Measurements from ENCODE around the gene HEXD.
A peak's percentile ranks its signal among the peaks of the same experiment; 100 is the strongest.

HEXD gene

GRCh38 chr17:82382933-82383255 lies 35.3 kb upstream of the HEXD start:
- Histone ChIP-seq H3K4me3 (no peak overlapping the region), H3K9me3 (no peaks in the 10 kb centered on the region), H3K27ac (no peak overlapping the region), H3K36me3 (no peaks in the 10 kb centered on the region), H3K4me1 (peaks cover 0 to 40% (median 30%) of the 10 kb centered on the region in 4 donors), H3K27me3 (peaks cover 0 to 48% of the 10 kb centered on the region in 2 donors)
- intact Hi-C loops (cut with DNase I; ENCODE audit: low total_unique reads): no loop called here
- DNase-seq: no peak
- TF ChIP-seq CTCF (IDR thresholded peaks at IDR 0.05): no peak

DNA sequence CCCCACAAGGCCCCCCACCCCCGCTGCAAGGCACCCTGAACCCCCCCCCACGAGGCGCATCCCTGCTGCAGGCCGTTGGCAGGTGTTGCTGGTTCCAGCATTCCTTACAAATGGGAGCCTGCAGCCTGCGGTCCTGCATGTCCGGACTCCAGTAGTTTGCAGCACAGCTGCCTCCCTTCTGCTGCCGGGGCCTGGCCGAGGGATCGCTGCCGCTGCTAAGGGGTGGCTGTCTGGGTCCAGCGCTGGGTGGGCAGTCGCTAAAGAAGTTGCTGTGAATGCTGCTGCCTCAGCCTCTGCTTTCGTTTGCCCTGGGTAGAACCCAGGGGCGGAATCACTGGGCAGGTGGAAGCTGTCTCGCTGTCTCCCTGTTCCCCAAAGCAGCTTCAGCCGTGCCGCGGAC lies 34.7 kb upstream of the HEXD start:
- peaks cover 0 to 43% of the 10 kb centered on the region in 2 donors for H3K27me3 ChIP-seq
- TF ChIP-seq CTCF (IDR thresholded peaks at IDR 0.05): no peak
- intact Hi-C loops (cut with DNase I; ENCODE audit: low total_unique reads): no loop called here

GRCh38 chr17:82384051-82384729 lies 34.0 kb upstream of the HEXD start:
- Histone ChIP-seq H3K4me1 (peaks cover 0 to 40% (median 30%) of the 10 kb centered on the region in 4 donors), H3K27me3 (peaks cover 0 to 37% of the 10 kb centered on the region in 2 donors), H3K4me3 (no peak overlapping the region), H3K9me3 (no peaks in the 10 kb centered on the region), H3K27ac (no peak overlapping the region), H3K36me3 (no peaks in the 10 kb centered on the region)
- intact Hi-C loops (cut with DNase I; ENCODE audit: low total_unique reads): no loop called here
- no peak for DNase-seq
- no peak for TF ChIP-seq CTCF (IDR thresholded peaks at IDR 0.05)

More for the DNA sequence above, 34.7 kb upstream of the HEXD start:
- Histone ChIP-seq H3K36me3 (no peaks in the 10 kb centered on the region), H3K27ac (no peak overlapping the region), H3K9me3 (no peaks in the 10 kb centered on the region), H3K4me1 (peaks cover 0 to 40% (median 30%) of the 10 kb centered on the region in 4 donors), H3K4me3 (no peak overlapping the region)
- DNase-seq: peak in 1 of 2 donors; percentile 1

DNA sequence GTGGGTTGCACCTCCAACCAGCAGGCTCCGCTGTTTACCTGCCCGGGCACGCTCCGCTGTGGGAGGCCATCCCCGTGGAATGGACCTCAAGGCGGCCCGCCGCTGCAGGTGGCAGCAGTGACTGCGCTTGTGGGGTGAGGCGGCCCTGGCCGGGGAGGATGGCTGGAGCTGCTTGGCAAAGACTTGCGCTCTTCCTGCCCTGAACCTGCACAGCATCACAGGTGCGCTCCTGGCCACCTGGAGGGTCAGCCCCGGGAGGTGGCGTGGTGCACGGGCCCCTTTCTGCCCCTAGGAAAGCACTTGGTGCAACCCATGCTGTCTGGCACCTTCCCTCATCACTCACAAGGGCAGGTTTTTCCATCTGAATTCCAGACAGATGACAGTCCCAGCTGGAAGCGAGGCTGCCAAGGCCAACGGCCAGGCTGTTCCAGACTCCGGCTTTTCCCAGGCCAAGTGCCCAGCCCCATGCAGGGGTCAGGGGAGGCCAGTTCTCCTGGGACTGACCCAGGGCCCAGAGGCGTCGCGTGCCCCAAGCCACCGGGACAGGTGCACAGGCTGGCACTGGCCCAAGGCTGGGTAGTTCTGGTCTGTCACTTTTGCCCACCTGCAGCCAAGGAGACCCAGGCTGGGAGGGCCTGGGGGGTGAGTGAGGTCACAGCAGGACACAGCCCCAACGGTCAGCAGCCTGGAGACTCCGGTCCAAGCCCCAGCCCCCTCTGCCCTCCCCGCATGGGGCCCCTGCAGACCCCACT lies 33.2 kb upstream of the HEXD start:
- DNase-seq: peak; percentile 65 to 85
- peaks cover 0 to 37% (median 29%) of the 10 kb centered on the region in 4 donors for H3K4me1 ChIP-seq
- H3K36me3 ChIP-seq: no peaks in the 10 kb centered on the region
- intact Hi-C loops (cut with DNase I; ENCODE audit: low total_unique reads): no loop called here
- peak overlapping the region in 1 of 2 donors; percentile 36 for H3K27ac ChIP-seq
- no peak overlapping the region for H3K4me3 ChIP-seq
- H3K9me3 ChIP-seq: no peaks in the 10 kb centered on the region
- TF ChIP-seq CTCF (IDR thresholded peaks at IDR 0.05): no peak
- H3K27me3 ChIP-seq: peaks cover 0 to 31% of the 10 kb centered on the region in 2 donors

DNA sequence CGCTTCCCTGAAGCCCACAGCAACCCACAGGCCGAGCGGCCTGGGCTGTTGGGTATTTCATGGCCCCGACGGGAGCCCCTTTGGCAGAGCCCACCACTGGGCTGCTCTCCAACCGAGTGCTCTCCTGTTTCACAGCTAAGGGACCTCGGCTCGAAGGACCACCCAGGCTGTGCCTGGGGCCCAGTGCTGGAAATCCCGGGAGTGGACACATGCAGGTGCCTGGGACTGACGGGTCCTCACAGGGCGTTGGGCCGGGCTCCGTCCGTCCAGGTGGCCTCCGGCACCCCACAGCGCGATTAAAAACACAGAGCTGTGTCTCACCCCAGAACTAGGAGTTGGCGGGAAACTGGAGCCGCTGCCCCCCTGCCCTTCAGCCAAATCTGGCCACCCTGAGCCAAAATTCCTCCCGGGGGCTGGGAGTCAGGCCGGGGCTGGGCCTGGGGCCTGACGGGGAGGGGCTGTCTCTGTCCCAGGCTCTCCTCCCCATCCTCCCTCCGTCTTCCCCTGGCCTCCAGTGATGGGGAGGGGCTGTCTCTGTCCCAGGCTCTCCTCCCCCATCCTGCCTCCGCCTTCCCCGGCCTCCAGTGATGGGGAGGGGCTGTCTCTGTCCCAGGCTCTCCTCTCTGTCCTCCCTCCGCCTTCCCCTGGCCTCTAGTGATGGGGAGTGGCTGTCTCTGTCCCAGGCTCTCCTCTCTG lies 32.4 kb upstream of the HEXD start:
- no peak for DNase-seq
- no peaks in the 10 kb centered on the region for H3K9me3 ChIP-seq
- no peak for TF ChIP-seq CTCF (IDR thresholded peaks at IDR 0.05)
- peaks cover 0 to 6% (median 0%) of the 10 kb centered on the region in 3 donors for H3K36me3 ChIP-seq
- H3K27ac ChIP-seq: peak overlapping the region in 1 of 2 donors; percentile 36
- intact Hi-C loops (cut with DNase I; ENCODE audit: low total_unique reads): no loop called here
- H3K4me1 ChIP-seq: peaks cover 0 to 37% (median 28%) of the 10 kb centered on the region in 4 donors
- H3K4me3 ChIP-seq: no peak overlapping the region
- H3K27me3 ChIP-seq: peaks cover 0 to 25% of the 10 kb centered on the region in 2 donors
